Caco-2 (cell line): ENCODE measurements around the gene EXT2. TPM values are rescaled to one million over a fixed set of nuclear protein-coding genes. Genes with fewer than 3 reads are reported as not detected.

Source experiments
- BruUV-seq: library from RNA; stranded (reverse); fragments of 400-500 nt; replicated peaks from 2 replicates; lab custom pipeline; 2021; lab: Mats Ljungman, UMichigan
- CTCF ChIA-PET: fragments of 300-600 bp; sonication (Branson Sonifier 250); formaldehyde crosslinking; loops from one replicate; lab custom pipeline; 2022; ENCODE audit warnings: antibody characterized with exemption; lab: Charles Lee
- POLR2A ChIA-PET: fragments of 300-600 bp; sonication (Branson Sonifier 250); formaldehyde crosslinking; loops from one replicate; lab custom pipeline; 2022; ENCODE audit warnings: antibody characterized with exemption; lab: Charles Lee
- DNase-seq, 2 experiments: peaks; one replicate each; pipeline versions ENCODE4 v3.0.0 to v3.0.0-alpha.2; 2020 to 2022
- H3K27me3 ChIP-seq: replicated peaks from 2 replicates; pipeline ENCODE4 v1.6.0; 2011; ENCODE audit warnings: low read length; ENCODE audit not compliant: control insufficient read depth, insufficient read depth
- H3K36me3 ChIP-seq: 2 replicates; pipeline ENCODE4 v1.5.1; 2011; ENCODE audit warnings: low read length; ENCODE audit not compliant: control insufficient read depth, insufficient read depth
- H3K4me1 ChIP-seq: fragments of 250-450 bp; sonication (Bioruptor Pico); 2 replicates; pipeline ENCODE4 v1.5.1; 2020; ENCODE audit warnings: mild to moderate bottlenecking
- H3K4me3 ChIP-seq: 2 replicates; pipeline ENCODE4 v1.5.1; 2011; ENCODE audit warnings: low read depth, mild to moderate bottlenecking, control low read depth, low read length
- H3K9me3 ChIP-seq: fragments of 250-450 bp; sonication (Bioruptor Pico); 2 replicates; pipeline ENCODE4 v1.5.1; 2020; ENCODE audit warnings: mild to moderate bottlenecking, moderate library complexity
- H3K27ac Mint-ChIP-seq: one replicate; pipeline ENCODE4 v1.8.0; 2022; ENCODE audit warnings: mixed read lengths; ENCODE audit not compliant: unreplicated experiment
- H3K27me3 Mint-ChIP-seq: one replicate; pipeline ENCODE4 v1.8.0; 2022; ENCODE audit warnings: mixed read lengths; ENCODE audit not compliant: insufficient read depth, unreplicated experiment
- H3K36me3 Mint-ChIP-seq: one replicate; pipeline ENCODE4 v1.8.0; 2022; ENCODE audit warnings: mild to moderate bottlenecking, mixed read lengths; ENCODE audit not compliant: insufficient read depth, unreplicated experiment
- H3K4me1 Mint-ChIP-seq: one replicate; pipeline ENCODE4 v1.8.0; 2022; ENCODE audit warnings: low read depth, mixed read lengths; ENCODE audit not compliant: unreplicated experiment
- H3K4me3 Mint-ChIP-seq: one replicate; pipeline ENCODE4 v1.8.0; 2022; ENCODE audit warnings: mild to moderate bottlenecking, moderate library complexity, mixed read lengths; ENCODE audit not compliant: unreplicated experiment
- H3K9me3 Mint-ChIP-seq: one replicate; pipeline ENCODE4 v1.8.0; 2022; ENCODE audit warnings: mixed read lengths; ENCODE audit not compliant: unreplicated experiment
- intact Hi-C: fragments of 100-400 bp; cut with micrococcal nuclease; formaldehyde crosslinking; loops from one replicate; pipeline ENCODE4 v1.10.0; 2022; ENCODE audit not compliant: unreplicated experiment
- total RNA-seq: library from RNA; stranded (reverse); gene quantifications from 2 replicates; pipeline ENCODE4 v1.2.3, GENCODE V29; 2022
- TF ChIP-seq, protein P1 (sequence below), 2 experiments: fragments of 200-600 bp in 1 of 2; IDR thresholded peaks; 1 replicate in 1 of 2; 2 replicates in 1 of 2; pipeline versions ENCODE4 v1.5.1 to v1.8.0; 2011 to 2022; ENCODE audit warnings: antibody characterized with exemption in 1 of 2, control low read depth in 1 of 2, inconsistent platforms in 1 of 2, low read depth in 1 of 2, low read length in 1 of 2, mild to moderate bottlenecking in 1 of 2, moderate library complexity in 1 of 2; ENCODE audit not compliant: insufficient read depth in 1 of 2, severe bottlenecking in 1 of 2, unreplicated experiment in 1 of 2

Gene EXT2
- total RNA-seq, 1 experiment from 2014 or later, result 83.3 TPM

DNA sequence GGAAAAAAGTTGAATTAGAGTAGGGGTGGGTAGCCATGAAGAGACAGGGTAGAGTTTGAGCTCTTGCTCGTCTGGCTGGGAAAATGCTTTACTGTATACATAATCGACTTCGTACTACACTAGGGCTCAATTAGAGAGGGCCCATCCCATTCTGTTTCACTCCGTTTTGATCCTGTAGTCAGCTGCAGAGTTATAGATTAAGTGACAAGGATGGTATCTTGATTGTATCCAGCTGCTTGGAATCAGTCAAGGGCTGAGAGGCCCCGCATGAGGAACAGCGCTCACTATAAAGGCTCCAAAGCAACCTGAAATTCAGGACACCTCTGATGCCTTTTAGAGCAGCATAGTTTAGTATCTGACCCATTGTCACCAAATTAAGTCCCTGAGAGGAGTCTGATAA is 132.9 kb downstream of the EXT2 start:
- BruUV-seq, result no TSS peak
- POLR2A ChIA-PET, result no interaction called here

DNA sequence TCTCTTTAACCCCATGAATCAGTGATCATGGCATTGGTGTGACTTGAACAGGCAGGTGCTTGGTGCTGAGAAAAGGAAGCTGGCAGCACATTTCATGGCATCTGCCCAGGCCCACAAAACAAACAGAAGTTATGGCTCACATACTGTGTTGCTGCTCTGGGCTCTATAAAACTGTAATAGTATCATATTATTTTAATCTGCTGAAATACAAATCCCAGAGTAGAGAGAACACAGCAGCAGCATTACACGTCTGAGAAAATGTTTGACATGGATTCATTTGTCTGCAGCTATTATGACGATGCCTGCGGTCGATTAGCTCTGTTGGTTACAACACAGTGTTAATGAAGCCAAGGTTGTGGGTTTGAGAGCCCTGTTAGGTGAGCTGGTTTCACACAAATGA is 133.6 kb downstream of the EXT2 start:
- Mint-ChIP-seq H3K27ac (no peak overlapping the region), H3K4me3 (no peak overlapping the region), H3K27me3 (no peaks in the 10 kb centered on the region), H3K4me1 (no peaks in the 10 kb centered on the region), H3K36me3 (no peaks in the 10 kb centered on the region), H3K9me3 (no peaks in the 10 kb centered on the region)
- CTCF ChIA-PET, result interaction anchor here (0.9 kb wide), 1 partner anchor 163 kb away, joined by 3 read pairs; the partner anchor contains the start of gene ACCS
- Histone ChIP-seq H3K36me3 (no peaks in the 10 kb centered on the region), H3K9me3 (no peaks in the 10 kb centered on the region), H3K4me3 (no peak overlapping the region), H3K4me1 (no peaks in the 10 kb centered on the region), H3K27me3 (no peaks in the 10 kb centered on the region)
- intact Hi-C loops, result no loop called here
- BruUV-seq, result no TSS peak
- POLR2A ChIA-PET, result no interaction called here
- DNase-seq, result no peak
- TF ChIP-seq, protein P1, sequence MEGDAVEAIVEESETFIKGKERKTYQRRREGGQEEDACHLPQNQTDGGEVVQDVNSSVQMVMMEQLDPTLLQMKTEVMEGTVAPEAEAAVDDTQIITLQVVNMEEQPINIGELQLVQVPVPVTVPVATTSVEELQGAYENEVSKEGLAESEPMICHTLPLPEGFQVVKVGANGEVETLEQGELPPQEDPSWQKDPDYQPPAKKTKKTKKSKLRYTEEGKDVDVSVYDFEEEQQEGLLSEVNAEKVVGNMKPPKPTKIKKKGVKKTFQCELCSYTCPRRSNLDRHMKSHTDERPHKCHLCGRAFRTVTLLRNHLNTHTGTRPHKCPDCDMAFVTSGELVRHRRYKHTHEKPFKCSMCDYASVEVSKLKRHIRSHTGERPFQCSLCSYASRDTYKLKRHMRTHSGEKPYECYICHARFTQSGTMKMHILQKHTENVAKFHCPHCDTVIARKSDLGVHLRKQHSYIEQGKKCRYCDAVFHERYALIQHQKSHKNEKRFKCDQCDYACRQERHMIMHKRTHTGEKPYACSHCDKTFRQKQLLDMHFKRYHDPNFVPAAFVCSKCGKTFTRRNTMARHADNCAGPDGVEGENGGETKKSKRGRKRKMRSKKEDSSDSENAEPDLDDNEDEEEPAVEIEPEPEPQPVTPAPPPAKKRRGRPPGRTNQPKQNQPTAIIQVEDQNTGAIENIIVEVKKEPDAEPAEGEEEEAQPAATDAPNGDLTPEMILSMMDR (IDR thresholded peaks at IDR 0.05; ENCODE audit: insufficient read depth in 1 of 2, low read depth in 1 of 2, low read length in 1 of 2, severe bottlenecking in 1 of 2, unreplicated experiment in 1 of 2), result no peak

More for the DNA sequence above, 132.9 kb downstream of the EXT2 start:
- no peak for DNase-seq
- Mint-ChIP-seq H3K27me3 (no peaks in the 10 kb centered on the region), H3K4me1 (no peaks in the 10 kb centered on the region), H3K9me3 (no peaks in the 10 kb centered on the region), H3K27ac (no peak overlapping the region), H3K36me3 (no peaks in the 10 kb centered on the region), H3K4me3 (no peak overlapping the region)
- CTCF ChIA-PET, result no interaction called here
- Histone ChIP-seq H3K27me3 (no peaks in the 10 kb centered on the region), H3K4me1 (no peaks in the 10 kb centered on the region), H3K36me3 (no peaks in the 10 kb centered on the region), H3K4me3 (no peak overlapping the region), H3K9me3 (no peaks in the 10 kb centered on the region)
- TF ChIP-seq, protein P1 (IDR thresholded peaks at IDR 0.05; ENCODE audit: insufficient read depth in 1 of 2, low read depth in 1 of 2, low read length in 1 of 2, severe bottlenecking in 1 of 2, unreplicated experiment in 1 of 2), result no peak
- intact Hi-C loops, result no loop called here

DNA sequence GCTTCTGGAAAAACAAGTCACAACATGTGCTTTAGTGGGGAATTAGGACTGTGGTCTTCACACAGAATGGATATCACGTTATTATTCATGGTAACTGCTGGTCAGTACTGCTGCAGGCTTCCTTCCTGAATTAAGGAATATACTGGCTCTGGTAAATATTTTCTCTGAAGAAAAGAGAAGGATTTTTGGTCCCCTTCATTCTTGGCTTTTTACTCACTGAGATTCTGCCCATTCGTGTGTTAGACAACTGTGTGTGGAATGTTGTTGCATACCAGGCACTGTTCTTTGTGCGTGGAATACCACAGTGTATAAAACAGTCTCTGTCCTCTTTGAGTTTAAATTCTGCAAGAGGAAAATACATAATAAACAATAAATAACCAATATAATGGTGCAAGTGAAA is 134.1 kb downstream of the EXT2 start:
- no peaks in the 10 kb centered on the region for H3K4me1 Mint-ChIP-seq
- H3K4me3 ChIP-seq, result no peak overlapping the region
- H3K9me3 Mint-ChIP-seq, result no peaks in the 10 kb centered on the region
- BruUV-seq, result no TSS peak
- ChIA-PET POLR2A (no interaction called here), CTCF (interaction anchor here (0.9 kb wide), 1 partner anchor 163 kb away, joined by 3 read pairs; the partner anchor contains the start of gene ACCS)
- TF ChIP-seq, protein P1 (IDR thresholded peaks at IDR 0.05; ENCODE audit: insufficient read depth in 1 of 2, low read depth in 1 of 2, low read length in 1 of 2, severe bottlenecking in 1 of 2, unreplicated experiment in 1 of 2), result no peak
- H3K27me3 Mint-ChIP-seq, result no peaks in the 10 kb centered on the region
- H3K4me1 ChIP-seq, result no peaks in the 10 kb centered on the region
- H3K27ac Mint-ChIP-seq, result no peak overlapping the region
- no peak overlapping the region for H3K4me3 Mint-ChIP-seq
- no peak for DNase-seq
- intact Hi-C loops, result no loop called here
- no peaks in the 10 kb centered on the region for H3K27me3 ChIP-seq
- no peaks in the 10 kb centered on the region for H3K36me3 Mint-ChIP-seq
- H3K36me3 ChIP-seq, result no peaks in the 10 kb centered on the region
- H3K9me3 ChIP-seq, result no peaks in the 10 kb centered on the region
